Tibial artery (tissue), 4 donors: ENCODE results near the gene KCNAB3.
"Not testable (repeated sequence)": the region's sequence is repeated elsewhere in the genome, so short reads cannot be mapped to it uniquely, and the experiment has no call there.

Experiments used
- DNase-seq, 2 donors: peaks; one replicate each; pipeline ENCODE4 v3.0.0-alpha.2; 2019
- H3K27ac ChIP-seq, 2 donors: fragments of 200-600 bp; sonication (generic) in 1 of 2; 1 replicate in 1 of 2; 2 replicates in 1 of 2; pipeline ENCODE4 v1.5.1; 2018 to 2019; ENCODE audit warnings: mild to moderate bottlenecking in 1 of 2
- H3K27me3 ChIP-seq, 2 donors: fragments of 200-600 bp; sonication (generic) in 1 of 2; one replicate each; pipeline versions ENCODE4 v1.5.1 to v1.6.0; 2016 to 2019
- H3K36me3 ChIP-seq, 3 donors: fragments of 200-600 bp; sonication (generic) in 2 of 3; one replicate each; pipeline ENCODE4 v1.5.1; 2016 to 2019; ENCODE audit warnings: mild to moderate bottlenecking in 2 of 3
- H3K4me1 ChIP-seq, 4 donors: fragments of 200-600 bp; sonication (generic) in 2 of 4; 1 replicate in 3 of 4; 2 replicates in 1 of 4; pipeline ENCODE4 v1.5.1; 2016 to 2019
- H3K4me3 ChIP-seq, 2 donors: fragments of 200-600 bp; sonication (generic) in 1 of 2; 1 replicate in 1 of 2; 2 replicates in 1 of 2; pipeline ENCODE4 v1.5.1; 2018 to 2019; ENCODE audit warnings: mild to moderate bottlenecking in 2 of 2
- H3K9me3 ChIP-seq, 3 donors: fragments of 200-600 bp; sonication (generic) in 1 of 3; one replicate each; pipeline ENCODE4 v1.5.1; 2016 to 2019
- intact Hi-C: fragments of 100-400 bp; cut with DNase I; formaldehyde crosslinking; loops from one replicate; pipeline ENCODE4 v1.15.0; 2023; ENCODE audit warnings: low total_unique reads
- TF ChIP-seq, protein P1 (sequence below), 2 experiments: fragments of 200-600 bp in 1 of 2; fragments of 450-650 bp in 1 of 2; IDR thresholded peaks; one replicate each; pipeline ENCODE4 v1.5.1; 2017 to 2019; ENCODE audit warnings: antibody characterized with exemption in 2 of 2, mild to moderate bottlenecking in 1 of 2, moderate library complexity in 1 of 2

KCNAB3 gene

GRCh38 chr17:7956228-7956965 lies 26.7 kb upstream of the KCNAB3 start:
- Histone ChIP-seq H3K27ac (no peak overlapping the region), H3K9me3 (no peaks in the 10 kb centered on the region), H3K27me3 (peaks cover 0 to 24% of the 10 kb centered on the region in 2 donors), H3K36me3 (no peaks in the 10 kb centered on the region), H3K4me1 (no peaks in the 10 kb centered on the region), H3K4me3 (no peak overlapping the region)
- TF ChIP-seq, protein P1, sequence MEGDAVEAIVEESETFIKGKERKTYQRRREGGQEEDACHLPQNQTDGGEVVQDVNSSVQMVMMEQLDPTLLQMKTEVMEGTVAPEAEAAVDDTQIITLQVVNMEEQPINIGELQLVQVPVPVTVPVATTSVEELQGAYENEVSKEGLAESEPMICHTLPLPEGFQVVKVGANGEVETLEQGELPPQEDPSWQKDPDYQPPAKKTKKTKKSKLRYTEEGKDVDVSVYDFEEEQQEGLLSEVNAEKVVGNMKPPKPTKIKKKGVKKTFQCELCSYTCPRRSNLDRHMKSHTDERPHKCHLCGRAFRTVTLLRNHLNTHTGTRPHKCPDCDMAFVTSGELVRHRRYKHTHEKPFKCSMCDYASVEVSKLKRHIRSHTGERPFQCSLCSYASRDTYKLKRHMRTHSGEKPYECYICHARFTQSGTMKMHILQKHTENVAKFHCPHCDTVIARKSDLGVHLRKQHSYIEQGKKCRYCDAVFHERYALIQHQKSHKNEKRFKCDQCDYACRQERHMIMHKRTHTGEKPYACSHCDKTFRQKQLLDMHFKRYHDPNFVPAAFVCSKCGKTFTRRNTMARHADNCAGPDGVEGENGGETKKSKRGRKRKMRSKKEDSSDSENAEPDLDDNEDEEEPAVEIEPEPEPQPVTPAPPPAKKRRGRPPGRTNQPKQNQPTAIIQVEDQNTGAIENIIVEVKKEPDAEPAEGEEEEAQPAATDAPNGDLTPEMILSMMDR (IDR thresholded peaks at IDR 0.05): no peak
- intact Hi-C loops: no loop called here
- DNase-seq: peak in 1 of 2 donors; percentile 24

GRCh38 chr17:7955414-7956227 lies 26.0 kb upstream of the KCNAB3 start:
- intact Hi-C loops: no loop called here
- no peaks in the 10 kb centered on the region for H3K9me3 ChIP-seq
- no peak overlapping the region for H3K27ac ChIP-seq
- H3K27me3 ChIP-seq: peaks cover 0 to 17% of the 10 kb centered on the region in 2 donors
- H3K4me1 ChIP-seq: no peaks in the 10 kb centered on the region
- no peak for DNase-seq
- peaks cover 0 to 2% (median 0%) of the 10 kb centered on the region in 3 donors for H3K36me3 ChIP-seq
- H3K4me3 ChIP-seq: no peak overlapping the region
- TF ChIP-seq, protein P1 (IDR thresholded peaks at IDR 0.05): no peak

GRCh38 chr17:7953266-7953665 lies 23.6 kb upstream of the KCNAB3 start:
- intact Hi-C loops, H3K4me3 ChIP-seq, H3K27me3 ChIP-seq: not testable (repeated sequence)

DNA sequence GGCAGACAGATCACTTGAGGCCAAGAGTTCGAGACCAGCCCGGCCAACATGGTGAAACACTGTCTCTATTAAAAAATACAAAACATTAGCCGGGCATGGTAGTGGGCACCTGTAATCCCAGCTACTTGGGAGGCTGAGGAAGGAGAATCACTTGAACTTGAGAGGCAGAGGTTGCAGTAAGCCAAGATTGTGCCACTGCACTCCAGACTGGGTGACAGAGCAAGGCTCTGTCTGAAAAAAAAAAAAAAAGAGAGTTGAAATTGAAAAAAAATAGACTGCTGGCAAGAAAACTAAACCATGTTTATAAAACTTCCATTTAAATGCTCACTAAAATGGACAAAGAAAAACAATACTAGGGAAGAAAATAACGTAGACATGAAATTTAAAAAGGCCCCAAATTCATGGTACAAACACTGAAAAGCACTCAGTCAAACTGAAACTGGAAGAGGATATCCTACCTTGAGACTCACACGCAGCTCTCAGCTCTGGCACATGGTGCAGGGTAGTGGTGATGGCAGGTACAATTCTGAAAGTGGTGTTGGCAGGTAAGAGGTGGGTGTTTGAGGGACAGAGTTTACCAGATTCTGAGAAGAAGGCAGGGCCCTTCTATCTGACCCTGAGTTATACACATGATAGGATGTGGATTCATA lies 21.6 kb upstream of the KCNAB3 start:
- intact Hi-C loops: no loop called here
- Histone ChIP-seq H3K36me3 (peaks cover 20 to 42% (median 32%) of the 10 kb centered on the region in 3 donors), H3K27ac (no peak overlapping the region), H3K27me3 (peaks cover 0 to 3% of the 10 kb centered on the region in 2 donors), H3K9me3 (no peaks in the 10 kb centered on the region), H3K4me1 (no peaks in the 10 kb centered on the region), H3K4me3 (no peak overlapping the region)
- DNase-seq: no peak
- TF ChIP-seq, protein P1 (IDR thresholded peaks at IDR 0.05): no peak

More at GRCh38 chr17:7953266-7953665, 23.6 kb upstream of the KCNAB3 start:
- H3K9me3 ChIP-seq, H3K27ac ChIP-seq, H3K4me1 ChIP-seq, DNase-seq: not testable (repeated sequence)
- H3K36me3 ChIP-seq: peaks cover 4 to 22% (median 13%) of the 10 kb centered on the region in 3 donors

DNA sequence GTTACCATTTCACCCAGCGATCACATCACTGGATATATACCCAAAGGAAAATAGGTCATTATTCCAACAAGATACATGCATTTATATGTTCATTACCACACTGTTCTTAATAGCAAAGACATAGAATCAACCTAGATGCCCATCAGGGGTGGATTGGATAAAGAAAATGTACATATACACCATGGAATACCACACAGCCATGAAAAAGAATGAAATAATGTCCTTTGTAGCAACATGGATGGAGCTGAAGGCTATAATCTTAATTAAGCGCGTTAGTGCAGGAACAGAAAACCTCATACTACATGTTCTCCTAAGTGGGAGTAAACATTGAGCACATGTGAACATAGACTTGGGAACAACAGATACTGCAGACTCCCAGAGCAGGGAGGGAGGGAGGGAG lies 20.9 kb upstream of the KCNAB3 start:
- Histone ChIP-seq H3K36me3 (peaks cover 27 to 49% (median 39%) of the 10 kb centered on the region in 3 donors), H3K27me3 (peaks cover 0 to 3% of the 10 kb centered on the region in 2 donors), H3K9me3 (no peaks in the 10 kb centered on the region), H3K4me1 (no peaks in the 10 kb centered on the region), H3K4me3 (no peak overlapping the region), H3K27ac (no peak overlapping the region)
- TF ChIP-seq, protein P1 (IDR thresholded peaks at IDR 0.05): no peak
- DNase-seq: no peak
- intact Hi-C loops: no loop called here
